HepG2 (cell line): ENCODE data around the gene PDPR. TPM values are rescaled to one million over a fixed set of nuclear protein-coding genes. Genes with fewer than 3 reads are reported as not detected.

ENCODE experiments used
- AKAP8 ChIP-seq: sonication (generic); formaldehyde crosslinking; IDR thresholded peaks from 2 replicates; pipeline ENCODE4 v1.5.1; 2020; ENCODE audit warnings: mild to moderate bottlenecking, missing genetic modification reagents
- CREB1 ChIP-seq, 2 experiments: fragments of 450-650 bp in 1 of 2; IDR thresholded peaks; 2 replicates each; pipeline ENCODE4 v1.6.1; 2016 to 2017; ENCODE audit warnings: control low read depth in 1 of 2, mild to moderate bottlenecking in 1 of 2, missing compliant biosample characterization in 1 of 2, missing genetic modification characterization in 1 of 2
- ELF1 ChIP-seq: sonication (generic); formaldehyde crosslinking; IDR thresholded peaks from 2 replicates; pipeline ENCODE4 v1.4.0; 2020; ENCODE audit warnings: missing genetic modification reagents
- ELF3 ChIP-seq: IDR thresholded peaks from 2 replicates; pipeline ENCODE4 v1.6.1; 2016; ENCODE audit warnings: missing genetic modification reagents, missing compliant biosample characterization
- GATAD1 ChIP-seq: IDR thresholded peaks from 2 replicates; pipeline ENCODE4 v1.6.1; 2016; ENCODE audit warnings: missing genetic modification reagents, missing compliant biosample characterization
- GZF1 ChIP-seq: sonication (generic); formaldehyde crosslinking; IDR thresholded peaks from 2 replicates; pipeline ENCODE4 v1.5.1; 2020; ENCODE audit warnings: mild to moderate bottlenecking, missing genetic modification reagents
- NAIF1 ChIP-seq: sonication (generic); formaldehyde crosslinking; IDR thresholded peaks from 2 replicates; pipeline ENCODE4 v1.5.0; 2020; ENCODE audit warnings: mild to moderate bottlenecking, missing genetic modification reagents, borderline replicate concordance
- RNF2 ChIP-seq: fragments of 450-650 bp; conservative IDR thresholded peaks from 2 replicates; pipeline ENCODE4 v1.6.1; 2016; ENCODE audit warnings: low read depth
- RXRB ChIP-seq: IDR thresholded peaks from 2 replicates; pipeline ENCODE4 v1.6.1; 2016; ENCODE audit warnings: borderline replicate concordance, missing genetic modification reagents, missing compliant biosample characterization
- SIN3A ChIP-seq: IDR thresholded peaks from 2 replicates; pipeline ENCODE4 v1.6.1; 2011; ENCODE audit warnings: low read depth, mild to moderate bottlenecking, control low read depth, low read length, borderline replicate concordance
- ZBTB20 ChIP-seq: sonication (generic); formaldehyde crosslinking; IDR thresholded peaks from 2 replicates; pipeline ENCODE4 v1.8.1; 2023; ENCODE audit warnings: missing genetic modification reagents, low read depth, mild to moderate bottlenecking, borderline replicate concordance
- ZFP36L1 ChIP-seq: sonication (generic); formaldehyde crosslinking; IDR thresholded peaks from 2 replicates; pipeline ENCODE4 v1.8.0; 2022; ENCODE audit warnings: mild to moderate bottlenecking, missing genetic modification reagents, moderate library complexity
- ZFP41 ChIP-seq: sonication (generic); formaldehyde crosslinking; IDR thresholded peaks from 2 replicates; pipeline ENCODE4 v1.4.0; 2020; ENCODE audit warnings: mild to moderate bottlenecking, missing genetic modification reagents, borderline replicate concordance
- ZNF10 ChIP-seq: sonication (generic); formaldehyde crosslinking; IDR thresholded peaks from 2 replicates; pipeline ENCODE4 v1.4.0; 2020; ENCODE audit warnings: mild to moderate bottlenecking, low read depth, missing genetic modification reagents, borderline replicate concordance
- ZNF235 ChIP-seq: sonication (generic); formaldehyde crosslinking; IDR thresholded peaks from 2 replicates; pipeline ENCODE4 v1.8.1; 2023; ENCODE audit warnings: mild to moderate bottlenecking, missing genetic modification reagents, borderline replicate concordance
- ZNF343 ChIP-seq: sonication (generic); formaldehyde crosslinking; IDR thresholded peaks from 2 replicates; pipeline ENCODE4 v1.4.0; 2020; ENCODE audit warnings: mild to moderate bottlenecking, missing genetic modification reagents
- ZNF468 ChIP-seq: sonication (generic); formaldehyde crosslinking; IDR thresholded peaks from 2 replicates; pipeline ENCODE4 v1.8.0; 2022; ENCODE audit warnings: mild to moderate bottlenecking, moderate library complexity, missing genetic modification reagents
- ZNF567 ChIP-seq: sonication (generic); formaldehyde crosslinking; IDR thresholded peaks from 2 replicates; pipeline ENCODE4 v1.8.1; 2023; ENCODE audit warnings: mild to moderate bottlenecking, missing genetic modification reagents, borderline replicate concordance
- ZNF605 ChIP-seq: sonication (generic); formaldehyde crosslinking; IDR thresholded peaks from 2 replicates; pipeline ENCODE4 v1.8.0; 2022; ENCODE audit warnings: mild to moderate bottlenecking, missing genetic modification reagents
- ZNF672 ChIP-seq: sonication (generic); formaldehyde crosslinking; IDR thresholded peaks from 2 replicates; pipeline ENCODE4 v1.8.1; 2022; ENCODE audit warnings: missing genetic modification reagents
- ZNF713 ChIP-seq: sonication (generic); formaldehyde crosslinking; IDR thresholded peaks from 2 replicates; pipeline ENCODE4 v1.4.0; 2020; ENCODE audit warnings: mild to moderate bottlenecking, missing genetic modification reagents
- ZNF788 ChIP-seq: sonication (generic); formaldehyde crosslinking; IDR thresholded peaks from 2 replicates; pipeline ENCODE4 v1.5.0; 2020; ENCODE audit warnings: mild to moderate bottlenecking, missing genetic modification reagents, borderline replicate concordance
- ZSCAN22 ChIP-seq: sonication (generic); formaldehyde crosslinking; IDR thresholded peaks from 2 replicates; pipeline ENCODE4 v1.4.0; 2020; ENCODE audit warnings: mild to moderate bottlenecking, missing genetic modification reagents
- polyA plus RNA-seq, 8 experiments: library from polyadenylated mRNA; depleted of rRNA in 3 of 8; stranded (reverse) in 7 of 8; unstranded in 1 of 8; fragments of >200 nt; fragmentation: Illumina TruSeq in 4 of 8; extraction: Trizol in 4 of 8; gene quantifications; 2 replicates each; pipeline versions ENCODE4 v1.2.1 to v1.2.3, GENCODE V29; 2011 to 2016; ENCODE audit warnings: low read depth in 4 of 8, missing spikeins in 1 of 8, mixed read lengths in 1 of 8; ENCODE audit not compliant: insufficient read depth in 1 of 8
- total RNA-seq, 5 experiments: library from RNA; depleted of rRNA; stranded (reverse); fragments of >200 nt; fragmentation: Illumina TruSeq; extraction: Trizol; gene quantifications; 2 replicates each; pipeline ENCODE4 v1.2.3, GENCODE V29; 2016; ENCODE audit warnings: low read depth in 1 of 5
- TF ChIP-seq, protein P1 (sequence below): sonication (generic); formaldehyde crosslinking; IDR thresholded peaks from 2 replicates; pipeline ENCODE4 v1.4.0; 2020; ENCODE audit warnings: mild to moderate bottlenecking, missing genetic modification reagents
- TF ChIP-seq, protein P2 (sequence below): sonication (generic); formaldehyde crosslinking; IDR thresholded peaks from 2 replicates; pipeline ENCODE4 v1.5.1; 2020; ENCODE audit warnings: missing genetic modification reagents, mild to moderate bottlenecking, borderline replicate concordance
- TF ChIP-seq, protein P3 (sequence below): sonication (generic); formaldehyde crosslinking; IDR thresholded peaks from 2 replicates; pipeline ENCODE4 v1.5.0; 2020; ENCODE audit warnings: mild to moderate bottlenecking, missing genetic modification reagents

Gene PDPR
- total and polyA plus RNA-seq, 2 of the 13 experiments (the other 11 are each of a cell fraction or from before 2014, with no cell fraction given): 19.5 to 29.9 TPM

DNA sequence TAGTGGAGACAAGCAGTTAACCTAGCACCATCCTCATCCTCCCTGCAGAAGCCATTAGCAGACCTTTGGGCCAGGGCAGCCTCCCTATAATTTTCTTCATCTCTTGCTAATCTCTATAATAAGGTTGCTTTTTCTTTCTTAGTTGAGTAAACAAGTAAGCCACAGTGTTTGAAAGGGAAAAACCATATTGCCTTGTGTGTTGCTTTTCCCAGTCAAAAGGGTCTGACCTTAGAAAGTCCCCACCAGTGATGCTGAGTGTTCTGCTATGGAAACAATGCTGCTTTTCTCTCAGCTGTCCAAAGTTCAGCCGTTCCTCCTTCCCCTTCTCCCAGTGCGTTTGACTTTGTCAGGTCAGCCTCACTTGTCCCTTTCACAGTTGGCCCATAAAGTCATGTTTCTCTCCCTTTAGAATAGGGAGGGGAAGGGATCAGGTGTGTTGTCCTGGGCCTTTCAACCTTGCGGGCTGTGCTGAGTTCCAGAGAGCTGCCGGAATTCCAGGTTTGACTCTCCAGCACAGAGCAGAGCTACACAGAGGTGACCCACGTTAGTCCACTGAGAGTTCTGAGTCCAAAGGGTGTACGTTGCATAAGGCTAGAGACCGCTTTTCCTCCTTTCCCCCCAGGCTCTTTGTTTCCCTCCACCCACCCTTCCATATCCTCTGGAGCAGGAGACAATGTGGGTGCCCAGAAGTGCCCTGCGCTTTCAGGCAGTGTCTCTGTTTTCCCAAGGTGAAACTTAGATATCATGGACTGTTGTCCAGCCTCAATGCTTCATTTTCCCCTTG, 43.5 kb downstream of the PDPR start (continued):
- TF ChIP-seq AKAP8 (CRISPR knock-in tag): peak; percentile 25; the same call in 1 of the 2 replicates
- TF ChIP-seq ZNF235 (CRISPR knock-in tag): no peak
- TF ChIP-seq RXRB (CRISPR knock-in tag): peak; percentile 92
- TF ChIP-seq ELF1 (CRISPR knock-in tag): peak; percentile 53; the same call in 1 of the 2 replicates
- no peak for TF ChIP-seq ZFP41 (CRISPR knock-in tag)
- no peak for TF ChIP-seq ZNF672
- TF ChIP-seq, protein P1, sequence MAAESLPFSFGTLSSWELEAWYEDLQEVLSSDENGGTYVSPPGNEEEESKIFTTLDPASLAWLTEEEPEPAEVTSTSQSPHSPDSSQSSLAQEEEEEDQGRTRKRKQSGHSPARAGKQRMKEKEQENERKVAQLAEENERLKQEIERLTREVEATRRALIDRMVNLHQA (CRISPR knock-in tag): no peak
- TF ChIP-seq, protein P2, sequence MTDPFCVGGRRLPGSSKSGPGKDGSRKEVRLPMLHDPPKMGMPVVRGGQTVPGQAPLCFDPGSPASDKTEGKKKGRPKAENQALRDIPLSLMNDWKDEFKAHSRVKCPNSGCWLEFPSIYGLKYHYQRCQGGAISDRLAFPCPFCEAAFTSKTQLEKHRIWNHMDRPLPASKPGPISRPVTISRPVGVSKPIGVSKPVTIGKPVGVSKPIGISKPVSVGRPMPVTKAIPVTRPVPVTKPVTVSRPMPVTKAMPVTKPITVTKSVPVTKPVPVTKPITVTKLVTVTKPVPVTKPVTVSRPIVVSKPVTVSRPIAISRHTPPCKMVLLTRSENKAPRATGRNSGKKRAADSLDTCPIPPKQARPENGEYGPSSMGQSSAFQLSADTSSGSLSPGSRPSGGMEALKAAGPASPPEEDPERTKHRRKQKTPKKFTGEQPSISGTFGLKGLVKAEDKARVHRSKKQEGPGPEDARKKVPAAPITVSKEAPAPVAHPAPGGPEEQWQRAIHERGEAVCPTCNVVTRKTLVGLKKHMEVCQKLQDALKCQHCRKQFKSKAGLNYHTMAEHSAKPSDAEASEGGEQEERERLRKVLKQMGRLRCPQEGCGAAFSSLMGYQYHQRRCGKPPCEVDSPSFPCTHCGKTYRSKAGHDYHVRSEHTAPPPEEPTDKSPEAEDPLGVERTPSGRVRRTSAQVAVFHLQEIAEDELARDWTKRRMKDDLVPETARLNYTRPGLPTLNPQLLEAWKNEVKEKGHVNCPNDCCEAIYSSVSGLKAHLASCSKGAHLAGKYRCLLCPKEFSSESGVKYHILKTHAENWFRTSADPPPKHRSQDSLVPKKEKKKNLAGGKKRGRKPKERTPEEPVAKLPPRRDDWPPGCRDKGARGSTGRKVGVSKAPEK (CRISPR knock-in tag): 0 out of 2 replicates have a peak, but pooled peaks have one; percentile 70
- no peak for TF ChIP-seq ZNF567
- TF ChIP-seq NAIF1 (CRISPR knock-in tag): no peak
- peak; percentile 97 for TF ChIP-seq ZNF788
- TF ChIP-seq ZNF468 (CRISPR knock-in tag): no peak
- no peak; the same call in 1 of the 2 replicates for TF ChIP-seq ZBTB20 (CRISPR knock-in tag)
- peak; percentile 86 for TF ChIP-seq ZNF605
- TF ChIP-seq CREB1 (IDR thresholded peaks at IDR 0.05): no peak
- peak; percentile 69; the same call in 1 of the 2 replicates for TF ChIP-seq CREB1 (CRISPR knock-in tag; IDR thresholded peaks at IDR 0.05)
- TF ChIP-seq RNF2: no peak; the same call in 1 of the 2 replicates
- TF ChIP-seq GZF1 (CRISPR knock-in tag): no peak
- TF ChIP-seq, protein P3, sequence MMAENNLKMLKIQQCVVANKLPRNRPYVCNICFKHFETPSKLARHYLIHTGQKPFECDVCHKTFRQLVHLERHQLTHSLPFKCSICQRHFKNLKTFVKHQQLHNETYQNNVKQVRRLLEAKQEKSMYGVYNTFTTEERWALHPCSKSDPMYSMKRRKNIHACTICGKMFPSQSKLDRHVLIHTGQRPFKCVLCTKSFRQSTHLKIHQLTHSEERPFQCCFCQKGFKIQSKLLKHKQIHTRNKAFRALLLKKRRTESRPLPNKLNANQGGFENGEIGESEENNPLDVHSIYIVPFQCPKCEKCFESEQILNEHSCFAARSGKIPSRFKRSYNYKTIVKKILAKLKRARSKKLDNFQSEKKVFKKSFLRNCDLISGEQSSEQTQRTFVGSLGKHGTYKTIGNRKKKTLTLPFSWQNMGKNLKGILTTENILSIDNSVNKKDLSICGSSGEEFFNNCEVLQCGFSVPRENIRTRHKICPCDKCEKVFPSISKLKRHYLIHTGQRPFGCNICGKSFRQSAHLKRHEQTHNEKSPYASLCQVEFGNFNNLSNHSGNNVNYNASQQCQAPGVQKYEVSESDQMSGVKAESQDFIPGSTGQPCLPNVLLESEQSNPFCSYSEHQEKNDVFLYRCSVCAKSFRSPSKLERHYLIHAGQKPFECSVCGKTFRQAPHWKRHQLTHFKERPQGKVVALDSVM (CRISPR knock-in tag): peak; percentile 54; the same call in 1 of the 2 replicates
- no peak for TF ChIP-seq ZSCAN22 (CRISPR knock-in tag)
- no peak for TF ChIP-seq SIN3A
- no peak; the same call in 1 of the 2 replicates for TF ChIP-seq ZNF343
- no peak for TF ChIP-seq ZNF10
- TF ChIP-seq ZFP36L1 (CRISPR knock-in tag): no peak; the same call in 1 of the 2 replicates
- TF ChIP-seq ZNF713 (CRISPR knock-in tag): no peak
- peak; percentile 60; the same call in 1 of the 2 replicates for TF ChIP-seq GATAD1 (CRISPR knock-in tag)
- peak; percentile 91 for TF ChIP-seq ELF3 (CRISPR knock-in tag)
